GM13976 (cell line): Measurements from ENCODE around the gene KIFC1.
"Not testable (repeated sequence)": the region's sequence is repeated elsewhere in the genome, so short reads cannot be mapped to it uniquely, and the experiment has no call there.

Experiments
- DNase-seq: peaks from one replicate; pipeline ENCODE4 v3.0.0; 2012; ENCODE audit warnings: low spot score
- in situ Hi-C: fragments of 300-500 bp; cut with MboI; formaldehyde crosslinking; loops from one replicate; pipeline ENCODE4 v1.12.0; 2022; ENCODE audit warnings: low sequenced_read_pairs, mixed read lengths, inconsistent platforms; ENCODE audit not compliant: unreplicated experiment
- TF ChIP-seq, protein P1 (sequence below): IDR thresholded peaks from 2 replicates; pipeline ENCODE4 v1.5.1; 2012; ENCODE audit warnings: borderline replicate concordance, mild to moderate bottlenecking; ENCODE audit not compliant: insufficient read depth; ENCODE audit errors: extremely low read depth, missing control alignments, control extremely low read depth

KIFC1 gene

DNA sequence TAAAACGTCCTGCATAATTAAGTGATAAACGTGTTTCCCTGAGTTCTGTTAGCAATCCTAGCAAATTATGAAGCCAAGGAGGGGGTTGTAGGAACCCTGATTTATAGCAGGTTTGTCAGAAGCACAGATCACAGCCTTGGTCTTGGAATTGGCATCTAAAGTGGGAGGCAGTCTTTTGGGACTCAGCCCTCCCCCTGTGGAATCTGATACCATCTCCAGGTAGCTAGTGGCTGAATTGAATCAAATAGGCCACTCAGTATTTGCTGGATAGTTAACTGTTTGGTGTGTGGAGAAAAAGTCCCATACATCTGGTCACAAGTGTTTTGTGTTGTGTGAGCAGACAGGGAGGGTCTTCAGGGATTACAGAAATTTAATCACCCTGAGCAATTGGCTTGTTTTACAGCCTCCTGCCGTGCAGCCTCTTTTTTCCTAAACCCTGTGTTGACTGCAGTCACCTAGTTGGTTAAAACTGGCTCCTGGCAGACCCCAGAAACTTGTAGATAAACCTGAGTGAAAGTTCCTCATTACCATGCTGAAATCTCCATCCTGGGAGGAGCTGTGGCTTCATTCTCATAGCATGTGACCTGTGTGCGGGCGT, 19.0 kb upstream of the KIFC1 start:
- TF ChIP-seq, protein P1, sequence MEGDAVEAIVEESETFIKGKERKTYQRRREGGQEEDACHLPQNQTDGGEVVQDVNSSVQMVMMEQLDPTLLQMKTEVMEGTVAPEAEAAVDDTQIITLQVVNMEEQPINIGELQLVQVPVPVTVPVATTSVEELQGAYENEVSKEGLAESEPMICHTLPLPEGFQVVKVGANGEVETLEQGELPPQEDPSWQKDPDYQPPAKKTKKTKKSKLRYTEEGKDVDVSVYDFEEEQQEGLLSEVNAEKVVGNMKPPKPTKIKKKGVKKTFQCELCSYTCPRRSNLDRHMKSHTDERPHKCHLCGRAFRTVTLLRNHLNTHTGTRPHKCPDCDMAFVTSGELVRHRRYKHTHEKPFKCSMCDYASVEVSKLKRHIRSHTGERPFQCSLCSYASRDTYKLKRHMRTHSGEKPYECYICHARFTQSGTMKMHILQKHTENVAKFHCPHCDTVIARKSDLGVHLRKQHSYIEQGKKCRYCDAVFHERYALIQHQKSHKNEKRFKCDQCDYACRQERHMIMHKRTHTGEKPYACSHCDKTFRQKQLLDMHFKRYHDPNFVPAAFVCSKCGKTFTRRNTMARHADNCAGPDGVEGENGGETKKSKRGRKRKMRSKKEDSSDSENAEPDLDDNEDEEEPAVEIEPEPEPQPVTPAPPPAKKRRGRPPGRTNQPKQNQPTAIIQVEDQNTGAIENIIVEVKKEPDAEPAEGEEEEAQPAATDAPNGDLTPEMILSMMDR, result no peak
- peak; percentile 6 for DNase-seq
- in situ Hi-C loops, result no loop called here

DNA sequence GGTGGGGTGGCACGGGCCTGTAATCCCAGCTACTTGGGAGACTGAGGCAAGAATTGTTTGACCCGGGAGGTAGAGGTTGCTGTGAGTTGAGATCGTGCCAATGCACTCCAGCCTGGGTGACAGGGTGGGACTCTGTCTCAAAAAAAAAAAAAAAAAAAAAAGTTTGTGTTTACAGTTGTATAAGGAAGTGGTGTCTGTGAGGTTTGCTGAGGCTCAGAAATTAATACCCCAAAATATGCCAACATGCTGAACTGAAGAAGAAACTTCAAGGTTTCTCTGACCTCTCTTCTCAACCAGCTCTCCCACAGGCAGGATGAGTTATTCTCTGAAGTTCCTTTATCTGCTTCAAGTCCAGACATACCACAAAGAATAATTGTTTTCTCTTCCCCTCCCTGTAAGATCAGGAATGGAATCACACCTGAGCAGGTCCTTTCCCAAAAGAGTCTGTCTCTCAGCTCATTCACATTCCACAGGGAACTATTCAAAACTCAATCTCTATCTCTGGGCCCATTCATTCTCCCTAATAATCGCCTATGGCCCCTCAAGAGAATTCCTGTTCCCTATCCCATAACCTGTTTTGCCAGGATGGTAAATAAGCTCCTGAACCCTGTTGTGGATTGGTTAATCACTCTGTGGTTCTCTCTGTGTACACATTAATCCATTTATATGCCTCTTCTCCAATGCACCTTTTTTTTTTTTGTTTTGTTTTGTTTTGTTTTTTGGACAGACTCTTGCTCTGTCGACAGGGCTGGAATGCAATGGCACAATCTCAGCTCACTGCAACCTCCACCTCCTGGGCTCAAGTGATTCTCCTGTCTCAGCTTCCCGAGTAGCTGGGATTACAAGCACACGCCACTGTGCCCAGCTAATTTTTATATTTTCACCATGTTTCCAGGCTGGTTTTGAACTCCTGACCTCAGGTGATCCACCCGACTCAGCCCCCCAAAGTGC, 17.4 kb upstream of the KIFC1 start:
- TF ChIP-seq, protein P1, result no peak
- DNase-seq, result peak; percentile 8
- in situ Hi-C loops, result no loop called here

DNA sequence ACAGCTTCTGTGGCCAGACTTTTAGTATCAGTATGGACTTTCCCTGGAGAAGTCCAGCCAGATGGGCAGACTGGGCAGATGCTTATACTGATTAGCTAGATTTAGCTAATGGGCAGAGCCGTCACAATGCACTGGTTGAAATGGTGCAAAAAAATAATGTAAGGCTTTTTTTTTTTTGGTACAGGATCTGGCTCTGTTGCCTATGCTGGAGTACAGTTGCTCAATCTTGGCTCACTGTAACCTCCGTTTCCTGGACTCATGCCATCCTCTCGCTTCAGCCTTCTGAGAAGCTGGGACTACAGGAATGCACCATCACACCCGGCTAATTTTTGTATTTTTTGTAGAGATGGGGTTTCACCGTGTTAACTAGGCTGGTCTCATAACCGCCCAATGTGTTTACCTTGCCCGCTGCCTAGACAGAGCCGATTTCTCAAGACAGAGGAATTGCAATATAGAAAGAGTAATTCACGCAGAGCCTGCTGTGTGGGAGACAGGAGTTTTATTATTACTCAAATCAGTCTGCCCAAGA, 16.4 kb upstream of the KIFC1 start:
- in situ Hi-C loops, result no loop called here
- TF ChIP-seq, protein P1, result no peak
- no peak for DNase-seq

DNA sequence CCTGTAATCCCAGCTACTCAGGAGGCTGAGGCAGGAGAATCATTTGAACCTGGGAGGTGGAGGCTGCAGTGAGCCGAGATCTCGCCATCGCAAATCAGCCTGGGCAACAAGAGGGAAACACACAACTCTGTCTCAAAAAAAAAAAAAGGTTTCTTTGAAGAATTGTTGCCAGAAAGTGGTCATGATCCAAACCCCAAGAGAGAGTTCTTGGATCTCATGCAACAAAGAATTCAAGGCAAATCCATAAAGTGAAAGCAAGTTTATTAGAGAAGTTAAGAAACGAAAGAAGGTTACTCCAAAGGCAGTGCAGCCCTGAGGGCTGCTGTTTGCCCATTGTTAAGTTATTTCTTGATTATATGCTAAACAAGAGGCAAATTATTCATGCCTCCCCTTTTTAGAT, 14.5 kb upstream of the KIFC1 start:
- DNase-seq, result no peak
- in situ Hi-C loops, result no loop called here
- TF ChIP-seq, protein P1, result no peak

DNA sequence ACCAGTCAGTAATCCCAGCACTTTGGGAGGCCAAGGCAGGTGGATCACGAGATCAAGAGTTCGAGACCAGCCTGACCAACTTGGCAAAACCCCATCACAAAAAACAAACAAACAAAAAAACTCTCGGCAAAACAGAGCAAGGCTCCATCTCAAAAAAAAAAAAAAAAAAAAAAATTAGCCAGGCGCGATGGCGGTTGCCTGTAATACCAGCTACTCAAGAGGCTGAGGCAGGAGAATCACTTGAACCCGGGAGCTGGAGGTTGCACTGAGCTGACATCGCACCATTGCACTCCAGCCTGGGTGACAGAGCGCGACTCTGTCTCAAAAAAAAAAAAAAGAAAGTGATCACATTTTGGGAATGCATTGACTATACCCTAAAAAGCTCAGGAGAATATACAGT, 12.4 kb upstream of the KIFC1 start:
- in situ Hi-C loops, result not testable (repeated sequence)

DNA sequence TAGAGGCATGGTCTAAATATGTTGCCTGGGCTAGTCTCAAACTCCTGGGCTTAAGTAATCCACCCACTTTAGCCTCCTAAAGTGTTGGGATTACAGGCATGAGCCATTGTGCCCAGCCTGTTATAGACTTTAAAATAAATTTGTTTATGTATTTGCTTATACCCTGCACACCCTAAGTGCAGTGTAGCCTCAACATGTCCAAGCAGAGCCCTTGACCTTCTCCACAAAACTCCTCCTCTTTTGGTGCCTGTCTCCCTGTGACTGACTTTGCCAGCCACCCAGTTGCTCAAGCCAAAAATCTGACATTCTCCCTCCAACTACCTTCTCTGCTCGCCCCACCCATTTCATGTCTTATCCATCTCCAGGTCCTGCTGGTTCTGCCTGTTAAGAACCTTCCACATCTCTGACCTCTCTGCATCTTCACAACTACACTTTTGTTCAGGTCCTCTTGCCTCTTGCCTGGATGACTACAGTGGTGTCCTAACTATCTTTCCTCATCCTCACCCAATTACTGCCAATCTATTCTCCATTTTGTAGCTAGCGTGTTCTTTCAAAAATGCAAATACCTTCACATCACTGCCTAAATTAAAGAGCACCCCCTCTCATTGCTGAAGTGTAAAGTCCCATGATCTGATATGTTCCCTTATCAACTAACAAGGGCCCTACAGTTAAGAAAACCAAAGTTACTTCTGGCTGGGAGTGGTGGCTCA, 11.2 kb upstream of the KIFC1 start:
- TF ChIP-seq, protein P1, result no peak
- DNase-seq, result no peak
- in situ Hi-C loops, result no loop called here

More for the DNA sequence above, 12.4 kb upstream of the KIFC1 start:
- not testable (repeated sequence) for DNase-seq
